ENCODE results near the gene SPACA6.

SPACA6 gene

GRCh38 chr19:51690454-51691073 lies 2.6 kb upstream of the SPACA6 start:
- peaks cover 5% of the 10 kb centered on the region for H3K9me3 ChIP-seq (ENCODE audit: control insufficient read depth, insufficient read depth, low read depth, low read length)
- H3K4me3 ChIP-seq (ENCODE audit: low read depth, low read length) = peak overlapping the region; percentile 84
- H3K36me3 ChIP-seq (ENCODE audit: control insufficient read depth, insufficient read depth, low read length) = peaks cover 21% of the 10 kb centered on the region
- H3K27ac ChIP-seq (ENCODE audit: low read depth, low read length) = peak overlapping the region; percentile 94
- H3K27me3 ChIP-seq (ENCODE audit: control insufficient read depth, insufficient read depth, low read length) = no peaks in the 10 kb centered on the region
- H3K4me1 ChIP-seq (ENCODE audit: control insufficient read depth, insufficient read depth, low read length) = peaks cover 24% of the 10 kb centered on the region
- H3K9ac ChIP-seq (ENCODE audit: low read length) = peak overlapping the region; percentile 89

GRCh38 chr19:51691074-51691583 lies 2.0 kb upstream of the SPACA6 start:
- Histone ChIP-seq H3K36me3 (ENCODE audit: control insufficient read depth, insufficient read depth, low read length) (peaks cover 26% of the 10 kb centered on the region), H3K9me3 (ENCODE audit: control insufficient read depth, insufficient read depth, low read depth, low read length) (no peaks in the 10 kb centered on the region), H3K9ac (ENCODE audit: low read length) (peak overlapping the region; percentile 74), H3K4me3 (ENCODE audit: low read depth, low read length) (peak overlapping the region; percentile 84), H3K27ac (ENCODE audit: low read depth, low read length) (no peak overlapping the region; the same call in 1 of the 2 replicates), H3K4me1 (ENCODE audit: control insufficient read depth, insufficient read depth, low read length) (peaks cover 24% of the 10 kb centered on the region), H3K27me3 (ENCODE audit: control insufficient read depth, insufficient read depth, low read length) (no peaks in the 10 kb centered on the region)

GRCh38 chr19:51691584-51692428 lies 1.3 kb upstream of the SPACA6 start:
- no peak overlapping the region for H3K27ac ChIP-seq (ENCODE audit: low read depth, low read length)
- H3K9me3 ChIP-seq (ENCODE audit: control insufficient read depth, insufficient read depth, low read depth, low read length) = no peaks in the 10 kb centered on the region
- H3K4me3 ChIP-seq (ENCODE audit: low read depth, low read length) = peak overlapping the region; percentile 84
- H3K36me3 ChIP-seq (ENCODE audit: control insufficient read depth, insufficient read depth, low read length) = peaks cover 29% of the 10 kb centered on the region
- H3K9ac ChIP-seq (ENCODE audit: low read length) = peak overlapping the region; percentile 74
- H3K4me1 ChIP-seq (ENCODE audit: control insufficient read depth, insufficient read depth, low read length) = peaks cover 24% of the 10 kb centered on the region
- no peaks in the 10 kb centered on the region for H3K27me3 ChIP-seq (ENCODE audit: control insufficient read depth, insufficient read depth, low read length)

DNA sequence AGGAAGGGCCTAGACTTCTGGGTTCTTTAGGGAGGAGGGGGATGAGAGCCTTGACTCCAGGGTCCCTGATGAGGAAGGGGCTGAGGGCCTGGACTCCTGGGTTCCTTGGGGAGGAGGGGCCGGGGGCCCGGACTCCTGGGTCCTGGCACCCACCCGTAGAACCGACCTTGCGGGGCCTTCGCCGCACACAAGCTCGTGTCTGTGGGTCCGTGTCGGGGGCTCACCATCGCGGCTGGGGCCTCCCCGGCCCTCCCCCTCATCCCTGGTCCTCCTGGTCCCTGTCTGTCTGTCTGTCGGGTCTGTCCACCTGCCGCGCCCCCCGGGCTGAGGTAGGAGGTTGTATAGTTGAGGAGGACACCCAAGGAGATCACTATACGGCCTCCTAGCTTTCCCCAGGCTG lies 662 bp upstream of the SPACA6 start:
- Histone ChIP-seq H3K4me3 (ENCODE audit: low read depth, low read length) (peak overlapping the region; percentile 84; the same call in 1 of the 2 replicates), H3K9ac (ENCODE audit: low read length) (no peak overlapping the region), H3K27ac (ENCODE audit: low read depth, low read length) (no peak overlapping the region), H3K27me3 (ENCODE audit: control insufficient read depth, insufficient read depth, low read length) (no peaks in the 10 kb centered on the region), H3K4me1 (ENCODE audit: control insufficient read depth, insufficient read depth, low read length) (peaks cover 22% of the 10 kb centered on the region), H3K36me3 (ENCODE audit: control insufficient read depth, insufficient read depth, low read length) (peaks cover 34% of the 10 kb centered on the region), H3K9me3 (ENCODE audit: control insufficient read depth, insufficient read depth, low read depth, low read length) (no peaks in the 10 kb centered on the region)

DNA sequence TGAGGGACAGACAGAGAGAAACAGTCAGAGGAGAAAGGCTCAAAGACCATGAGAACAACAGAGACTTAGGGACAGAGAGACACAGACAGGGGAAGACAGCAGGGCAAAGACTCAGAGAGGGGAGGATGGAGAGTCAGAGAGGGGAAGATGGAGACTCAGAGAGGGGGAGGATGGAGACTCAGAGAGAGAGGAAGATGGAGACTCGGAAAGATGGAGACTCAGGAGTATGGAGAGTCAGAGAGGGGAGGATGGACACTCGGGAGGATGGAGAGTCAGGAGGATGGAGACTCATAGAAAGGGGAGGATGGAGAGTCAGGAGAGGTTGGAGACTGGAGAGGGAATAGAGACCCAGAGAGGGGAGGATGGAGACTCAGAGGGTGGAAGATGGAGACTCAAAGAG lies 689 bp downstream of the SPACA6 start:
- H3K4me1 ChIP-seq (ENCODE audit: control insufficient read depth, insufficient read depth, low read length) = peaks cover 22% of the 10 kb centered on the region
- H3K4me3 ChIP-seq (ENCODE audit: low read depth, low read length) = no peak overlapping the region
- peaks cover 46% of the 10 kb centered on the region for H3K36me3 ChIP-seq (ENCODE audit: control insufficient read depth, insufficient read depth, low read length)
- no peak overlapping the region for H3K27ac ChIP-seq (ENCODE audit: low read depth, low read length)
- no peaks in the 10 kb centered on the region for H3K27me3 ChIP-seq (ENCODE audit: control insufficient read depth, insufficient read depth, low read length)
- no peak overlapping the region for H3K9ac ChIP-seq (ENCODE audit: low read length)
- no peaks in the 10 kb centered on the region for H3K9me3 ChIP-seq (ENCODE audit: control insufficient read depth, insufficient read depth, low read depth, low read length)

DNA sequence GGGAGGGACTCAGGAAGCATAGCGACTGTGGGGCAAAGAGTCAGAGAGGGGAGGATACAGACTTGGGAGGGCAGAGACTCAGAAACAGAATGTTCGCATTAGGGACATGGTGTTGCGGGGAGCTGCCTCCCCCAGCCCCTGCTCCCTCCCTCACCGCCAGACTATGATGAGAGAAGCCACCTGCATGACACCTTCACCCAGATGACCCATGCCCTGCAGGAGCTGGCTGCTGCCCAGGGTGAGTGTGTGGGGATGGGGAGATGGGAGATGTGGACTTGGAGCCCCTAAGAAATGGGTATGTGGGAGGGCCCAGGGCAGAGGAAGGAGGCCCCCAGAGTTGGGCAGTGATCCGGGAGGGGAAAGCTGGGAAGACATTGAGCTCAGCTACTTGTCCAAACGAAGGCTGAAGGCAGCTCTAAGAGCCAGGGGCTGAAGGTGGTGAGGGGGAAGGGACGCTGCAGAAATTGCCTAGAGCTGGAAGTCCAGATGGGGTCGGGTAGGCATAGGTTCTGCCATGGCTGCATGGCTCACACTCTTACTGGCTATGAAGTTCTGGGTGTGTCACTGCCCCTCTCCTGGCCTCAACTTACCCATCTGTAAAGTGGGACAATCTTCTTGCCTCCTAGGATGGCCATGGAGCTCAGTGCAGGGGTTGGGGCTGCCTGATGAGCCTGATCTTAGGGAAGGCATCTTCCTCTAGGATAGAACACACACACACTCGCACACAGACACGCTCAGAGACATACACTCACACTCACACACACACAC lies 1.4 kb downstream of the SPACA6 start:
- H3K27me3 ChIP-seq (ENCODE audit: control insufficient read depth, insufficient read depth, low read length) = no peaks in the 10 kb centered on the region
- no peak overlapping the region for H3K4me3 ChIP-seq (ENCODE audit: low read depth, low read length)
- H3K27ac ChIP-seq (ENCODE audit: low read depth, low read length) = no peak overlapping the region
- no peaks in the 10 kb centered on the region for H3K9me3 ChIP-seq (ENCODE audit: control insufficient read depth, insufficient read depth, low read depth, low read length)
- peaks cover 22% of the 10 kb centered on the region for H3K4me1 ChIP-seq (ENCODE audit: control insufficient read depth, insufficient read depth, low read length)
- H3K36me3 ChIP-seq (ENCODE audit: control insufficient read depth, insufficient read depth, low read length) = peaks cover 51% of the 10 kb centered on the region
- H3K9ac ChIP-seq (ENCODE audit: low read length) = no peak overlapping the region

DNA sequence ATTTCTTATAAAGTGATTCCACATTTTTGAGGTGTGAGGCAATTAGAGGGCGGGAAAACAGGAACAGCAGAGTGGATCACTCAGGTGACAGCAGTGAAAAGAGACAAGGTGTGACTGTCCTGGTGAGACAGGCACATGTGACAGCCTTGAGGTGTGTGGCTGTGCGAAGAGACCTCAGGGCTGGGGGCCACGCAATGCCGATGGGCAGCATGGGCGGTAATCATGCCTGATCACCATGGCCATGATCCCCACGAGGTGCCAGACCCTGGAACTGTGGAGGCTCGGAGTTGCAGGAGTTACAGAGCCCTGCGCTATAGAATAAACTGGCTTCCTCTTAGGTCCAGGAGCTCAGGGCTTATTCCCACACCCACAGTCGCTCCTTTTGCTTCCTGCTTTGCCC lies 2.0 kb downstream of the SPACA6 start:
- Histone ChIP-seq H3K27me3 (ENCODE audit: control insufficient read depth, insufficient read depth, low read length) (no peaks in the 10 kb centered on the region), H3K9me3 (ENCODE audit: control insufficient read depth, insufficient read depth, low read depth, low read length) (no peaks in the 10 kb centered on the region), H3K27ac (ENCODE audit: low read depth, low read length) (no peak overlapping the region), H3K4me1 (ENCODE audit: control insufficient read depth, insufficient read depth, low read length) (peaks cover 22% of the 10 kb centered on the region), H3K4me3 (ENCODE audit: low read depth, low read length) (no peak overlapping the region), H3K36me3 (ENCODE audit: control insufficient read depth, insufficient read depth, low read length) (peaks cover 51% of the 10 kb centered on the region), H3K9ac (ENCODE audit: low read length) (no peak overlapping the region)

DNA sequence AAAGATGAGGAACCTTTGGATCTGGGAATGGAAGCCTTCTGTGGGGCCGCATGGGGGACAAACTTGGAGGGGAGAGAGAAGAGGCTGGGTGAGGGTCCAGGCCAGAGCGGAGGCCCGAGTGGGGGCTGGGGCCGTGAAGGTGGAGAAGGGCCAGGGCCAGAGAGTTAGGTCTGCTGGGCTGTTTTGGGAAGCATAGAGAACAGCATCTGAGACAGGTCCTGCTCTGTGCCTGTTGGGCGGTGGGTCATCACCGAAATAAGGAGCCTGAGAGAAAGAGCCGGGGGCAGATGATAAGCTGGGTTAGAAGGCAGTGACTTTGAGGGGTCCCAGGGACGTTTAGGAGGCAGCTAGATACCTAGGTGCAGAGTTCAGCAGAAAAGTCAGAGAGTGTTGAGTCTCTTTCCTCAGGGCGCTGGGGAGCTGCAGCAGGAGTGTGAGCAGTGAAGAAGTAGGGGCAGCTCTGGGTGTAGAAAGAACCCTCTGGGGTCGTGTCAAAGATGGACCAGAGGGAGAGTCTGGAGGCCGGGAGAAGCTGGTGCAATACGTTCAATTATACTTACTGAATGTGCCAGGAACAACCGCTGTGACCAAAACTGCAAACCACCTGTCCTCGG lies 2.7 kb downstream of the SPACA6 start:
- Histone ChIP-seq H3K4me3 (ENCODE audit: low read depth, low read length) (no peak overlapping the region), H3K27me3 (ENCODE audit: control insufficient read depth, insufficient read depth, low read length) (no peaks in the 10 kb centered on the region), H3K9me3 (ENCODE audit: control insufficient read depth, insufficient read depth, low read depth, low read length) (no peaks in the 10 kb centered on the region), H3K27ac (ENCODE audit: low read depth, low read length) (no peak overlapping the region), H3K4me1 (ENCODE audit: control insufficient read depth, insufficient read depth, low read length) (peaks cover 22% of the 10 kb centered on the region), H3K9ac (ENCODE audit: low read length) (no peak overlapping the region), H3K36me3 (ENCODE audit: control insufficient read depth, insufficient read depth, low read length) (peaks cover 51% of the 10 kb centered on the region)

- Histone ChIP-seq H3K9ac (ENCODE audit: low read length) (no peak overlapping the region), H3K4me1 (ENCODE audit: control insufficient read depth, insufficient read depth, low read length) (peaks cover 21% of the 10 kb centered on the region), H3K27me3 (ENCODE audit: control insufficient read depth, insufficient read depth, low read length) (no peaks in the 10 kb centered on the region), H3K36me3 (ENCODE audit: control insufficient read depth, insufficient read depth, low read length) (peaks cover 51% of the 10 kb centered on the region), H3K27ac (ENCODE audit: low read depth, low read length) (no peak overlapping the region), H3K9me3 (ENCODE audit: control insufficient read depth, insufficient read depth, low read depth, low read length) (no peaks in the 10 kb centered on the region), H3K4me3 (ENCODE audit: low read depth, low read length) (no peak overlapping the region)
Measured at GRCh38 chr19:51696606-51697005, 3.5 kb downstream of the SPACA6 start.

DNA sequence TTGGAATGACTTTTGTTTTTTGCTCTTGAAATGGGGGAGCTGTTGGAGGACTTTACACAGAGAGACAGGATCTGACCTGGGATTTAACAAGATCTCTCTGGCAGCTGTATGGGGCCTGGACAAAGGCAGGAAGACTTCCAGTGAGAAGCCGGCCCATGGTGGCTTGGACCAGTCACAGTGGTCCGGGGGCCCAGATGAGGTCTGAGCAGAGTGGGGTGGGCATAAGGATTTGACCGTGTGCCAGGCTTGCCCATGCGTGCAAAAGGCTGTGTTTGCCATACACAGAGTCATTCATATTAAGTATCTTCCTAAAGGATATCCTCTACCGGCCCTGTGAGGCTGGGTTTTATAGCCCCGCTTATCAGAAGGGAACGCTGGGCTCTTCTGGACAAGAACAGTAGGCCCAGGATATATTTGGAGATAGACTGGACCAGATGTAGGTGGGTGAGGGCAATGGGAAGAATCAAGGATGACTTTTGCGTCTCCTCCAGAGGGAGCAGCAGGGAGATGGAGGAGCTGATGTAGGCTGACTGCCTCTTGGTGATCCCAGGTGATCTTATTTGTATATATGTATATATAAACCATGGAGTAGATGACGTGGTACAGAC lies 4.1 kb downstream of the SPACA6 start:
- Histone ChIP-seq H3K4me3 (ENCODE audit: low read depth, low read length) (no peak overlapping the region), H3K36me3 (ENCODE audit: control insufficient read depth, insufficient read depth, low read length) (peaks cover 51% of the 10 kb centered on the region), H3K9me3 (ENCODE audit: control insufficient read depth, insufficient read depth, low read depth, low read length) (no peaks in the 10 kb centered on the region), H3K4me1 (ENCODE audit: control insufficient read depth, insufficient read depth, low read length) (peaks cover 19% of the 10 kb centered on the region), H3K9ac (ENCODE audit: low read length) (no peak overlapping the region), H3K27me3 (ENCODE audit: control insufficient read depth, insufficient read depth, low read length) (no peaks in the 10 kb centered on the region), H3K27ac (ENCODE audit: low read depth, low read length) (no peak overlapping the region)
